ENCODE data around the gene SDK2. TPM values are rescaled to one million over a fixed set of nuclear protein-coding genes. Genes with fewer than 3 reads are reported as not detected.

The SDK2 gene
- total and polyA plus RNA-seq, 9 of the 15 experiments (the other 6 are each of a cell fraction or from before 2014, with no cell fraction given), result 0.04 TPM; not detected in 8

DNA sequence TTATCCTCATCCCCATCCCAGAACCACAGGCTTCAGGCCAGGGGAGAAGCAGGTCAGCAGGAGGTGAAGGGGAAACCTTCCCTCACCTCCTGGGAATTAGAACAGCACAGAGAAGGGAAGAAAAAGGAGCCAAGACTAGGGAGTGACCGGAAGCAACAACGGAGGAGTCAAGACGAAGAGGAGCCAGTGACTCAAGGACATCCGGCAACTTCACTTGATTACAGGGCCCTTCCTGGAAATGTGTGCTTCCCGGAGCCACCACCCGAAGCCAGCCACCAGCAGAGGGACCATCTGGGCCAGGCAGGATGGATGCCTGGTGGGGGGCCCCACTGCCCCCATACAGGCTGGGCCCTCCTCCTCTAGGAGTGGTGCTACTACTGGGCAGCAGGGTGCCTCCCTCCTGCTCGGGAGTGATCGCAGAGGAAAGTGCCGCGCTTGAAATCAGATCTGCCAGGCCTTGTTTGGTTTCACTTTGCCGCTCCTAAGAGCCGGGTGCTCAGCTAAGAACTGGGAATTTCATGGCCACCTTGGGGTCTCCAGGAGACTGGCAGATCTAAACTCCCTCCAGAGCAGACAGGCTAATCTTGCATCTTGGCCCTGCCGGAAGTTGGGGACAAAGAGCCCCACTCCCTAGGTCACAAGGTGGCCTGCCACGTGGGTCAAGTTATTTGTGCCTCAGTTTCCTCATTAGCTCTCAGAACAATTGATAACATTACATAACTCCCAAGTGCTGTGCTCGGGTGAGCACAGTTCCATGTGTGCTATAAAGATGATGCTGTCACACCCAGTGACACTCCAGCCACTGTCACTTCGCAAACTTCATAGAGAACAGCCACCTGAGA, 339.1 kb downstream of the SDK2 start (continued):
- TF ChIP-seq, protein P1, sequence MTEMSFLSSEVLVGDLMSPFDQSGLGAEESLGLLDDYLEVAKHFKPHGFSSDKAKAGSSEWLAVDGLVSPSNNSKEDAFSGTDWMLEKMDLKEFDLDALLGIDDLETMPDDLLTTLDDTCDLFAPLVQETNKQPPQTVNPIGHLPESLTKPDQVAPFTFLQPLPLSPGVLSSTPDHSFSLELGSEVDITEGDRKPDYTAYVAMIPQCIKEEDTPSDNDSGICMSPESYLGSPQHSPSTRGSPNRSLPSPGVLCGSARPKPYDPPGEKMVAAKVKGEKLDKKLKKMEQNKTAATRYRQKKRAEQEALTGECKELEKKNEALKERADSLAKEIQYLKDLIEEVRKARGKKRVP (CRISPR knock-in tag; IDR thresholded peaks at IDR 0.05), result no peak
- TF ChIP-seq, protein P2, sequence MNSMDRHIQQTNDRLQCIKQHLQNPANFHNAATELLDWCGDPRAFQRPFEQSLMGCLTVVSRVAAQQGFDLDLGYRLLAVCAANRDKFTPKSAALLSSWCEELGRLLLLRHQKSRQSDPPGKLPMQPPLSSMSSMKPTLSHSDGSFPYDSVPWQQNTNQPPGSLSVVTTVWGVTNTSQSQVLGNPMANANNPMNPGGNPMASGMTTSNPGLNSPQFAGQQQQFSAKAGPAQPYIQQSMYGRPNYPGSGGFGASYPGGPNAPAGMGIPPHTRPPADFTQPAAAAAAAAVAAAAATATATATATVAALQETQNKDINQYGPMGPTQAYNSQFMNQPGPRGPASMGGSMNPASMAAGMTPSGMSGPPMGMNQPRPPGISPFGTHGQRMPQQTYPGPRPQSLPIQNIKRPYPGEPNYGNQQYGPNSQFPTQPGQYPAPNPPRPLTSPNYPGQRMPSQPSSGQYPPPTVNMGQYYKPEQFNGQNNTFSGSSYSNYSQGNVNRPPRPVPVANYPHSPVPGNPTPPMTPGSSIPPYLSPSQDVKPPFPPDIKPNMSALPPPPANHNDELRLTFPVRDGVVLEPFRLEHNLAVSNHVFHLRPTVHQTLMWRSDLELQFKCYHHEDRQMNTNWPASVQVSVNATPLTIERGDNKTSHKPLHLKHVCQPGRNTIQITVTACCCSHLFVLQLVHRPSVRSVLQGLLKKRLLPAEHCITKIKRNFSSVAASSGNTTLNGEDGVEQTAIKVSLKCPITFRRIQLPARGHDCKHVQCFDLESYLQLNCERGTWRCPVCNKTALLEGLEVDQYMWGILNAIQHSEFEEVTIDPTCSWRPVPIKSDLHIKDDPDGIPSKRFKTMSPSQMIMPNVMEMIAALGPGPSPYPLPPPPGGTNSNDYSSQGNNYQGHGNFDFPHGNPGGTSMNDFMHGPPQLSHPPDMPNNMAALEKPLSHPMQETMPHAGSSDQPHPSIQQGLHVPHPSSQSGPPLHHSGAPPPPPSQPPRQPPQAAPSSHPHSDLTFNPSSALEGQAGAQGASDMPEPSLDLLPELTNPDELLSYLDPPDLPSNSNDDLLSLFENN (IDR thresholded peaks at IDR 0.05; ENCODE audit: low read depth in 2 of 2, low read length in 2 of 2), result no peak
- no peak for TF ChIP-seq CBX3 (IDR thresholded peaks at IDR 0.05; ENCODE audit: borderline replicate concordance in 1 of 2, low read length in 2 of 2)
- no peak for TF ChIP-seq ZFPM2 (CRISPR knock-in tag; IDR thresholded peaks at IDR 0.05)
- TF ChIP-seq SMC3 (conservative IDR thresholded peaks at IDR 0.05; ENCODE audit: insufficient read depth, low read depth, low read length), result no peak
- no peak for TF ChIP-seq NCOA6 (IDR thresholded peaks at IDR 0.05)
- peak; percentile 68 for TF ChIP-seq PHF20 (IDR thresholded peaks at IDR 0.05; ENCODE audit: partially characterized antibody)
- TF ChIP-seq, protein P3, sequence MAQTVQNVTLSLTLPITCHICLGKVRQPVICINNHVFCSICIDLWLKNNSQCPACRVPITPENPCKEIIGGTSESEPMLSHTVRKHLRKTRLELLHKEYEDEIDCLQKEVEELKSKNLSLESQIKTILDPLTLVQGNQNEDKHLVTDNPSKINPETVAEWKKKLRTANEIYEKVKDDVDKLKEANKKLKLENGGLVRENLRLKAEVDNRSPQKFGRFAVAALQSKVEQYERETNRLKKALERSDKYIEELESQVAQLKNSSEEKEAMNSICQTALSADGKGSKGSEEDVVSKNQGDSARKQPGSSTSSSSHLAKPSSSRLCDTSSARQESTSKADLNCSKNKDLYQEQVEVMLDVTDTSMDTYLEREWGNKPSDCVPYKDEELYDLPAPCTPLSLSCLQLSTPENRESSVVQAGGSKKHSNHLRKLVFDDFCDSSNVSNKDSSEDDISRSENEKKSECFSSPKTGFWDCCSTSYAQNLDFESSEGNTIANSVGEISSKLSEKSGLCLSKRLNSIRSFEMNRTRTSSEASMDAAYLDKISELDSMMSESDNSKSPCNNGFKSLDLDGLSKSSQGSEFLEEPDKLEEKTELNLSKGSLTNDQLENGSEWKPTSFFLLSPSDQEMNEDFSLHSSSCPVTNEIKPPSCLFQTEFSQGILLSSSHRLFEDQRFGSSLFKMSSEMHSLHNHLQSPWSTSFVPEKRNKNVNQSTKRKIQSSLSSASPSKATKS (CRISPR knock-in tag; IDR thresholded peaks at IDR 0.05), result no peak
- peak; percentile 65; the same call in 1 of the 2 replicates for TF ChIP-seq EP300 (IDR thresholded peaks at IDR 0.05; ENCODE audit: low read length)
- no peak; a peak in 1 of 4 replicates for TF ChIP-seq KDM1A (IDR thresholded peaks at IDR 0.05)
- TF ChIP-seq EZH2 (IDR thresholded peaks at IDR 0.05; ENCODE audit: borderline replicate concordance, low read depth, low read length), result no peak
- no peak for TF ChIP-seq ZNF785 (CRISPR knock-in tag; IDR thresholded peaks at IDR 0.05)
- peak; percentile 25 for TF ChIP-seq CCNT2 (IDR thresholded peaks at IDR 0.05; ENCODE audit: borderline replicate concordance, extremely low read depth, insufficient read length, low read depth, low read length)
- TF ChIP-seq, protein P4, sequence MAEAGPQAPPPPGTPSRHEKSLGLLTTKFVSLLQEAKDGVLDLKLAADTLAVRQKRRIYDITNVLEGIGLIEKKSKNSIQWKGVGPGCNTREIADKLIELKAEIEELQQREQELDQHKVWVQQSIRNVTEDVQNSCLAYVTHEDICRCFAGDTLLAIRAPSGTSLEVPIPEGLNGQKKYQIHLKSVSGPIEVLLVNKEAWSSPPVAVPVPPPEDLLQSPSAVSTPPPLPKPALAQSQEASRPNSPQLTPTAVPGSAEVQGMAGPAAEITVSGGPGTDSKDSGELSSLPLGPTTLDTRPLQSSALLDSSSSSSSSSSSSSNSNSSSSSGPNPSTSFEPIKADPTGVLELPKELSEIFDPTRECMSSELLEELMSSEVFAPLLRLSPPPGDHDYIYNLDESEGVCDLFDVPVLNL (CRISPR knock-in tag; IDR thresholded peaks at IDR 0.05; ENCODE audit: low read depth), result no peak
- no peak for TF ChIP-seq ILF3 (IDR thresholded peaks at IDR 0.05; ENCODE audit: borderline replicate concordance)
- no peak for TF ChIP-seq ARNT (IDR thresholded peaks at IDR 0.05)
- TF ChIP-seq SIN3A (IDR thresholded peaks at IDR 0.05; ENCODE audit: borderline replicate concordance in 2 of 2, control insufficient read depth in 1 of 2, low read depth in 2 of 2, low read length in 2 of 2), result no peak
- no peak; a peak in 1 of 4 replicates for TF ChIP-seq FOXA3 (CRISPR knock-in tag; conservative IDR thresholded peaks at IDR 0.05 in 1 of 2, IDR thresholded peaks at IDR 0.05 in 1 of 2)
- TF ChIP-seq SRSF9 (IDR thresholded peaks at IDR 0.05; ENCODE audit: borderline replicate concordance, low read depth, low read length), result no peak

Data from K562 (cell line).